Measurements from ENCODE around the gene CDK4.

CDK4 gene

GRCh38 chr12:57700317-57700716, 51.8 kb downstream of the CDK4 start:
- no peaks in the 10 kb centered on the region for H3K27me3 Mint-ChIP-seq
- peaks cover 6% of the 10 kb centered on the region for H3K4me1 Mint-ChIP-seq (ENCODE audit: low read depth)
- no peak overlapping the region for H3K4me3 Mint-ChIP-seq
- no peak overlapping the region for H3K27ac Mint-ChIP-seq
- no peaks in the 10 kb centered on the region for H3K9me3 Mint-ChIP-seq
- H3K36me3 Mint-ChIP-seq (ENCODE audit: low read depth): peaks cover 73% of the 10 kb centered on the region

GRCh38 chr12:57698414-57698813, 53.7 kb downstream of the CDK4 start:
- Mint-ChIP-seq H3K27me3 (no peaks in the 10 kb centered on the region), H3K4me1 (ENCODE audit: low read depth) (peaks cover 6% of the 10 kb centered on the region), H3K36me3 (ENCODE audit: low read depth) (peaks cover 61% of the 10 kb centered on the region), H3K27ac (no peak overlapping the region), H3K9me3 (no peaks in the 10 kb centered on the region), H3K4me3 (no peak overlapping the region)
